Uterus (tissue), 2 donors: ENCODE data around the gene FBXO31.

Source experiments
- POLR2A ChIP-seq, 2 donors: fragments of 450-650 bp; IDR thresholded peaks; one replicate each; pipeline ENCODE4 v1.6.1; 2016; ENCODE audit warnings: antibody characterized with exemption in 2 of 2, mild to moderate bottlenecking in 1 of 2, moderate library complexity in 1 of 2
- TF ChIP-seq, protein P1 (sequence below), 4 experiments: fragments of 200-600 bp in 2 of 4; fragments of 450-650 bp in 2 of 4; sonication (generic) in 2 of 4; IDR thresholded peaks; one replicate each; pipeline ENCODE4 v1.5.1; 2016 to 2019; ENCODE audit warnings: antibody characterized with exemption in 4 of 4, mild to moderate bottlenecking in 2 of 4, moderate library complexity in 1 of 4

DNA sequence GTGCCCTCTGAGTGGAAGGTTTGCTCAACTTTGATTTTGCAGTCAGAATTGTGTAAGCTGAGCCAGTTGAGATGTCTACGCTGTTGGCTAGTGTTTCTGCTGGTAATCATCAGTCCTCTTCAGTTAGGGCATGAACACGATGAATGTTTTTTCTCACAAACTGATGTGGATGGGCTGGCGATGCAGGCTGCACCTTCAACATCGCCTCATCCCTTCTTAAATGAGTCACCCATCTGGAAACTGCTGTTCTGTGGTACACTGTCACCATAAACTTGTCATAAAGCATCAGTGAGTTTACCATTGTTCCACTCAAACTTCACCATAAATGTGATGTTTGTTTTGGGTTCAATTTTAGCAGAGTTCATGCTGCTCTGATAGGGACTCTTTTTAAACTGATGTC lies 74.8 kb downstream of the FBXO31 start:
- no peak for TF ChIP-seq POLR2A (IDR thresholded peaks at IDR 0.05)
- TF ChIP-seq, protein P1, sequence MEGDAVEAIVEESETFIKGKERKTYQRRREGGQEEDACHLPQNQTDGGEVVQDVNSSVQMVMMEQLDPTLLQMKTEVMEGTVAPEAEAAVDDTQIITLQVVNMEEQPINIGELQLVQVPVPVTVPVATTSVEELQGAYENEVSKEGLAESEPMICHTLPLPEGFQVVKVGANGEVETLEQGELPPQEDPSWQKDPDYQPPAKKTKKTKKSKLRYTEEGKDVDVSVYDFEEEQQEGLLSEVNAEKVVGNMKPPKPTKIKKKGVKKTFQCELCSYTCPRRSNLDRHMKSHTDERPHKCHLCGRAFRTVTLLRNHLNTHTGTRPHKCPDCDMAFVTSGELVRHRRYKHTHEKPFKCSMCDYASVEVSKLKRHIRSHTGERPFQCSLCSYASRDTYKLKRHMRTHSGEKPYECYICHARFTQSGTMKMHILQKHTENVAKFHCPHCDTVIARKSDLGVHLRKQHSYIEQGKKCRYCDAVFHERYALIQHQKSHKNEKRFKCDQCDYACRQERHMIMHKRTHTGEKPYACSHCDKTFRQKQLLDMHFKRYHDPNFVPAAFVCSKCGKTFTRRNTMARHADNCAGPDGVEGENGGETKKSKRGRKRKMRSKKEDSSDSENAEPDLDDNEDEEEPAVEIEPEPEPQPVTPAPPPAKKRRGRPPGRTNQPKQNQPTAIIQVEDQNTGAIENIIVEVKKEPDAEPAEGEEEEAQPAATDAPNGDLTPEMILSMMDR (IDR thresholded peaks at IDR 0.05): no peak
